SK-MEL-5 (cell line): ENCODE measurements around the gene FHOD3. TPM values are rescaled to one million over a fixed set of nuclear protein-coding genes. Genes with fewer than 3 reads are reported as not detected.

ENCODE experiments used
- DNase-seq: peaks from one replicate; pipeline ENCODE4 v3.0.0-alpha.2; 2016; ENCODE audit warnings: low read depth, low spot score
- in situ Hi-C: cut with HindIII; loops from 2 replicates; pipeline ENCODE4 v1.10.0; 2016; ENCODE audit warnings: low sequenced_read_pairs, high pct_unique_total_duplicates, low pct_unique_long_range_greater_than_20kb
- total RNA-seq: library from RNA; depleted of rRNA; stranded (reverse); fragments of >200 nt; shearing (Covaris generic); gene quantifications from 2 replicates; pipeline ENCODE4 v1.2.3, GENCODE V29; 2014

Gene FHOD3
- total RNA-seq, 1 experiment from 2014 or later: 2.4 TPM

DNA sequence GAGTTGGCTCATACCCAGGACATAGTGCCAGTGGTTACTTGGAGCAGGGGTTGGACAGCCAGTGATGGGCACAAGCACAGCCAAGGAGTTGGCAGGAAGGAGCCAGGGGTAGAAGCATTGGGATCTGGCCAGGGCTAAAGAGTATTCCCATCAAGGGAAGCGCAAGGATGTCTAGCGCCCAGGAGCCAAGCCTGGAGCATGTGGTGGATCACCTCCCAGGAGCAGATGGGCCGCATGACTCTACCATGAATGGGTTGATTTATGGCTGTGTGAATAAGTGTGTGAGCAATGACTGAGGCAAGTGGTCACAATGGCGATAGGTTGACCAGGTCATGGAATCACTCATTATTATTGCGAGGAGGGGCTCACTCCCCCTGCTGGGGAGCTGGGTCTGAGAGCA, 111.1 kb downstream of the FHOD3 start:
- DNase-seq: no peak
- in situ Hi-C loops: no loop called here

DNA sequence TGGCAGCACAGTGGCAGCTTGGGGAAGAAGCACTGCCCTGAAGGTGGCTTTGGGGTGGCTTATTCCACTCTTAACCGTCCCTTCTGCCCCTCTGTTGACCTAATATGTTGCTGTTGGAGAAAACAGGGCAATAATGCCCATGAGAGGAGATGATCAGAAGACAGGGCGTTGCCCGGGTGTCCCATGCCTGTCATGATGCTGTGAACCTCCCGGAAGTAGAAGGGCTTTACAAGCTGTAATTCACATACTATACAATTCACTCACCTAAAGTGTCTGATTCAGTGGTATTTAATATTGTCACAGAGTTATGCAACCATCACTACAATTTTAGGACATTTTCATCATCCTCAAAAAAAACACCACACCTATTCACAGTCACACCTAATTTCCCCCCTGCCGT, 112.3 kb downstream of the FHOD3 start:
- DNase-seq: no peak
- in situ Hi-C loops: no loop called here

DNA sequence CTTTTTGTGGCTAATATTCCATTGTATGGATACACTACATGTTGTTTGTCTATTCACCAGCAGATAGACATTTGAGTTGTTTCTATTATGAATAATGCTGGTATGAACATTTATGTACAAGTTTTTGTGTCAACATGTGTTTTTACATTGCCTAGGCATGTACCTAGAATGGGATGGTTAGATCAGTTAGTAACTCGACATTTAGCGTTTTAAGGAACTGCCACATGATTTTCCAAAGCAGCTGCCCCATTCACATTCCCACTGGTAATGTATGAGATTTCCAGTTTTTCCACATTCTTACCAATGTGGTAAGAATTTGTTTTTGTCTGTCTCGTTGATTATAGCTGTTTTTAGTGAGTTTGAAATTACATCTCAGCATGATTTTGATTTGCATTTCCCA, 112.8 kb downstream of the FHOD3 start:
- DNase-seq: no peak
- in situ Hi-C loops: no loop called here

DNA sequence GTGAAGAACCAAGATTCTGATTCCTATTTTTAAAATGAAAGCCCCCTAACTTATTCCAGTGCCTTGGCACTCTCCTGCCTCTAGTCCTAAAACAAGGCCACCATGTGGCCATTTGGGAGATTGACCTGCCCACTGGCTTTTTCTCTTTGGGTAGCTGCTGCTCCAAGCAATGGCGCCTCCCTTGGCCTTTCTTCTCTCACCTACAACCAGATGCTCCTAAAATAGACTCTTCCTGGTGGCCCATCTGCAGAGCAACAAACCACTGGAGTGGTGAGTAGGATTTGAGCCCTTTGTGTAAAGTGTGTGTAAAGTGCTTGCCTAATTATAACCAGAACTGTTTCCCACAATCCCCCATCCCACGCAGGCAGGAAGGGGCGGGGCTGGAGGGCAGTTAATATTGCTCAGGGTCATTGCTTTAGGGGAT, 114.2 kb downstream of the FHOD3 start:
- peak; percentile 79 for DNase-seq
- in situ Hi-C loops: no loop called here

DNA sequence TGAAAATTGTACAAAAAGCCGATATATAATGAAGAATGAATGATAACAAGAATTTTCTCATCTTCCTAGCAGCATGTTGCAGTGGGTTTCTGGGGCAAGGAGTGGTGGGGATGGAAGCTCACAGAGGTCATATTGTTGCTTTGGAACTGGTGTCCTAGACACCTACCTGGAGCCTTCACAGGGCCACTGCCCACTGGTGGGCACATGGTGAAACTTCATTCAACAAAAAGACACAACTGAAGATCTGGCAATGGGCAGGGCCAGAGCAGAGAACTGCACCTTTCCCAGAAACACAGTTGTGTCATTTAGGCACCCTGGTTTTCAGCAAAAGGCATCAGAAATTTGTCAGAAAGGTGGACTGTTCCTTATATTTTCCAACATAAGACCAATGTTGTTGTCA, 115.3 kb downstream of the FHOD3 start:
- in situ Hi-C loops: no loop called here
- peak; percentile 54 for DNase-seq

DNA sequence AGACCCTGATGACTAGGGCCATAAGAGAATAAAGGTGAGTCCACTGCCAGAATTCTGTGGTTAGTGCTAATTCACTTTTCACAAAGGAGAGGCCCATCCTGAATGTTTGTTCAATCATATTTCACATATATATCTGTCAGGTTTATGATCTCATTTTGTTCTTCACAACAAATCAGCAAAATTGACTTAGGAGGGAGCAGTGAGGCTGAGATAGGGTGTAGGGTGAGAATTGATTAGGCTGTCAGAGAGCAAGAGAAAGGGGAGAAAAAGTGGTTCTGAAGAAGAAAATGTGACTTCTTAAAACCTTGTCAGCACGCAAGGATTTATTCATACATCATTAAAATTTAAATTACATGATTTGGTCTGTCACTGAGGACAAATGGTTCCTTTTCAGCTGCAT, 117.7 kb downstream of the FHOD3 start:
- in situ Hi-C loops: no loop called here
- DNase-seq: no peak

DNA sequence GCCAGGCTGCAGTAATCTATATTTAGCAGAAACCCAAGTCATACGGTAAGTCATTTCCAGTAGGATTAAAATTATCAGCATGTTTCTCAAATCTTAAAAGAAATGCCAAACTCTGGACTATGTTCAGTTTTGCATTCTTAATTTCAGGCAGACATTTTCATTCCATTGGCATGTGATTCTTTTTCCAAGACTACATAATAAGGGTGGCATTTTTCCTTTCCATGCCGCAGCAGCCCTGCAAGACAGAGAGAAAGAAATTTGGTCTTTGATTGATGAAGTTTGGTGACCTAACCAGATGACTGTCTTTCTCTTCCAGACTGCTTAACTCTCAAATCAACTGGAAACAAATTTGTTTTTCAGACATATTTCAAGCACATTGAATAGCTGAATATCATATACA, 118.1 kb downstream of the FHOD3 start:
- DNase-seq: no peak
- in situ Hi-C loops: no loop called here

DNA sequence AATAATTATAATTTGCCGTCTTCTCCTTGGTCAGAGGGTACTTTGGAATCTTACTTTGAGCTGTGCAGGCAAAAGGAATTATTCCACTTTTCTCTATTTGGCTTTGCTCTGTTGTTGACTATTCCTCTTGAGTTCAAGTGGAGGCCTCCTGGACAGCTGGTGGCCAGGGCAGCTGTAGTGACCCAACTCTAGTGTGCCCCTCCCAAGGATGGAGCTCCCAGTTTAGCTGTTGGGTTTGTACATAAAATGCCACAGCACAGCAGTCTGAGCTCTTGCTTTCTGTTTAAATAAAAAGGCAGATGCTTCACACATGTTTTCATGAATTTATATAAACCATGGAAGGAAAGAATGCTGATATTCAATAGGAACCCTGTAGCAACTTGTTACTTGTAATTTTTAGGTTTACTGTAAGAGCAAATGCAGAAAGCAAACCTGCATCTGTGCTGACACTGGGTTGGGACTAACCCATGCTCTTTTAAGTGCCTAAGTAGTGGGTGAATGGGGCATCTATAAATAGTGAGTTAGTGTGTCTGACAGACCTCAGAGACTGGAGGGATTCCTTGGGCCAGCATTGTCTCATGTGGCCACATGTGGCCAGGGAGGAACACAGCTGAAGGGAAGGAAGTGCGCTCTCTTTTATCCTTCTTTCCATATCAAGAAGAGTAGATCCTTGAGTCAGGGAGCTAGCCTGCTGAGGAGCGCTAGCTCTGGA, 121.8 kb downstream of the FHOD3 start:
- in situ Hi-C loops: no loop called here
- no peak for DNase-seq

DNA sequence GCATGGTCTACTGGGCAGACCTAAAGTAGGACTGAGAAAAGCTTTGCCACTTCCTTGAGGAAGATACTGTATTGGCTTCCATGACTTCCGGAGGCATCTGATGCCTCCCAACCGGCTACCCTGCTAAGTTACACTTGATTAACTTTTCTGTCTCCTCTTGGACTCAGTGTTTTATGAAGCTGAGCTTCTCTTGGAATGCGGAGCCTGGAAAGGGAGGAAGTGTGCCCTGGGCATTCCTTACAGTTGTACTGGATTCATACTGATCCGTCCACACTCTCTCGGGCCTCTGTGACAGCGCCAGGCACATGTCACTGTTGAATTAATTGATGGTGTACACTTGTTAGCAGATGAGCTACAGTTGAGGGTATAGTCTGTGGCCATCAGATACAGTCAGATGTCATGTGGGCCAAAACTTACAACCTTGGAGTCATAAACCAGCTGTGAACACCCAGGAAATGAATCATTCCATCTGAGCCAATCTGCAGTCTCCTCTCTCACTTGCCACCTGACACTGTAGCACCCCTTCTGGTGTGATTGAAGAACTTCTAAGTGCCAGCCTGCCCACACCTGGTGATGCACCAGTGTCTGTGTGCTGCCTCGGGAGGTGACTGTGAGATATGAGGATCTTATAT, 122.5 kb downstream of the FHOD3 start:
- in situ Hi-C loops: no loop called here
- DNase-seq: peak; percentile 14

DNA sequence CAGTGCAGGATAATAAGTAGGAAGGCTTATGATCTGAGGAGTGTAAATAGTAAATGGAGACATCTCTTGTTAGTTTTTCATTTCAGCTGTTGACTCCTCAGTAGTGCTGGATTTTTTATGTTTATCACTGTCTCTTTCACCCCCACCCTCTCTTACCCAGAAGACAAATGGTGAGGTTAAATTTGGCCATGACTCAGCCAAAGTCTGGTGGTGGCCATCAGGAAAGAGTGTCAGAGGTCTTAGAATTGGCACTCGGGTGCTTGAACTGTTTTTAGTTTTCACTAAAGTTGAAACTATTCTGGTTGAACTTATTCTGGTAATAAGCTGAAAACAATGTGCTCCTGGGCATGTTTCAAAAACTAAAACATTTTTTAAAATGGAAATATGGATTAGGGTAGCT, 123.3 kb downstream of the FHOD3 start:
- DNase-seq: no peak
- in situ Hi-C loops: no loop called here

DNA sequence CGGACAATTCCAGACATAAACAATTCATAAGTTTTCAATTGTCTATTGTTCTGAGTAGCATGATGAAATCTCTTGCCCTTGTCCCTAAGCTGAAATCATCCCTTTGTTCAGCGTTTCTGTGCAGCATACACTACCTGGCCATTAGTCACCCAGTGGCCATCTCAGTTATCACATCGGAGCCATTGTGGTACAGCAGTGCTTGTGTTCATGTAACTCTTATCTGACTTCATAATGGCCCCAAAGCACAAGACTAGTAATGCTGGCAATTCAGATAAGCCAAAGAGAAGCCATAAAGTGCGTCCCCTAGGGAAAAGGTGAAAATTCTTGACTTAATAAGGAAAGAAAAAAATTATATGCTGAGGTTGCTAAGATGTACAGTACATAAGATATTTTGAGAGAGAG, 127.2 kb downstream of the FHOD3 start:
- in situ Hi-C loops: no loop called here
- peak; percentile 21 for DNase-seq

DNA sequence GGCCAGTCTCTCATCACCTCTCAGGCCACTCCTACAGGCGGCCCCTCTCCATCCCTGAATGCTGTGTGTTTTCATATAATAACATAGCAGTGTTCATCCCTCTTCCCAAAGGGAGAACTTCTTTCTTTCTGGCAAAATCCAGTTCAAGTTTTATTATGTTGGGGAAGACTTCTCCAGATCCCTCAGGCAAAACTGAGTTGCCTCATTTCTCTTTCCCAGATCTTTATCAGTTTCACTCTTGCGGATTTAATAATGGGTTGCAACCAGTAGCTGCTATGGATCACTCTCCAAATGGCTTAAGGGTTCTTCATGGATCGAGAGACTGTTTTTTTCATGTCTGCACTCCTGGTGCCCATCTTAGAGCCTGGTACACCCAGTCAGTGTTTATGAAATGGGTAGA, 129.9 kb downstream of the FHOD3 start:
- in situ Hi-C loops: no loop called here
- no peak for DNase-seq

DNA sequence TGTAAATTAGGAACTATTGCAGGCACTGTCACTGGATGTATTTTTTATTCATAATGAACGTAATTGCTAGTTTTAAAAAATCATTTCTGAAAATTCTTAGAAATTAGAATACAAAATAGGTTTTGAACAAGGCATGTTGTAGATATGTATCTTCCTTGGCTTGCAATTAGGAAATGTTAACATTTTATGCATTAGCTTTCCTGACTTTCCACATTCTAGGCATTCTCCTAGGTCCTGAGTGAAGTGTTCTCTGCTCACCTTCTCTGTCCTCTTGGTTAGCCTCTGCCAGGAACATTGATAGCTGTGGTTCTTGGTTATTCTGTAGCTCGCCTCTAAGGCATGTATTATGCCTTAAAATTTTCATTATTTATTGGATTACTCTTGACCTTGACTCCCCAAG, 130.3 kb downstream of the FHOD3 start:
- in situ Hi-C loops: no loop called here
- no peak for DNase-seq

DNA sequence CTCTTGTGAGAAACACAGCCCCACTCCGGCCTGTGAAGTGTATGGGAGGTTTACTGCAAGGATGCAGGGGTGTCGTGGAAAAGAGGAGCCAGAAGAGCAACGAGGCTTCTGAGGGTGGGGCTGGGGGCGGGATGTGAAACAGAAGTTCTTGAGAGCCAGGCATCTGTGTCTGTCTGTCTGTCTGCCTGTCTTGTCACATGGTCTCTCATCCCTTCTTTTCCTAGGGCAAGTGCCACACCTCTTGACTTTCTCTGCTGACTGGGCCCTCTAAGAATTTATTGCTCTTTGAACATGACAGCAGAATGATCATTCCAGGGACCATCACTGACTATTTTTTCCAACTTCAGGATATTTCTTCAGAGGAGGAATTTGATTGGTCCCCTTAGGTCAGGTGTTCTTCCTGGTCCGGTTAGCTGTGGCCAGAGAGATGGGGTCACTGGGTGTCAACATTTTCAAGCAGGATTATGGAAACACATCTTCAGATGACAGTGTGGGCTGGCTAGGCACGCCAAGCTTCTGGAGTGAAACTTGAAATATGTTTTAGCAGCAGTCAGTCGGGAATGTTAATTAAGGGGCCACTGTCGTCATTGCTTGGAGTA, 131.0 kb downstream of the FHOD3 start:
- in situ Hi-C loops: no loop called here
- no peak for DNase-seq

DNA sequence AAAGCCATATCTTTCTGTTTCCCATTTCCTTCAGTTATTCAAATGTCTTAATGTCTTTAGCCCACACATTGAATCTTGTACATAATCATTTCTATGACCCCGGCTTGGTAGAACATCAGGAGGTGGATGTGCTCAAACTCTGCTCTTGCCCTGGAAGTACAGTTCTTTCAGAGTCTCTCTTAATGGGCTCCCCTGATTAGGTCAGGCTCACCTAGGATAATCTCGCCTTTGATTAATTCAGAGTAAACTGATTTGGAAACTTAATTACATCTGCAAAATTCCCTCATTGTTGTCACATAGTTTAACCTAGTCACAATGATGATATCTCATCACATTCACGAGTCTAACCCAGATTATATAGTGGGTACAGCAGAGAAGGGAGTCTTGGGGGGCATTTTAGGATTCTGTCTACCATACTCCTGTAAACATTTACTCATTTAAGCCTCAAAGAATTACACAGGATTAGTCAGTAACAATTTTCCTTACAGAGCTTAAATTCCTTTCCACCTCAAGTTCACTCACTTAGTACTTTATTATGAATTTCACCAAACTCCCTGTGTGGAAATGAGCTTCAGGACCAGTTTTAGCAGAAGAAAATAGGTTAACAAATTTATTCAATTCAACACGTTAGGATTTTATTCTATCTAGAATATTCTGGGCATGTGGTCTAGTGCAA, 135.5 kb downstream of the FHOD3 start:
- no peak for DNase-seq
- in situ Hi-C loops: no loop called here

DNA sequence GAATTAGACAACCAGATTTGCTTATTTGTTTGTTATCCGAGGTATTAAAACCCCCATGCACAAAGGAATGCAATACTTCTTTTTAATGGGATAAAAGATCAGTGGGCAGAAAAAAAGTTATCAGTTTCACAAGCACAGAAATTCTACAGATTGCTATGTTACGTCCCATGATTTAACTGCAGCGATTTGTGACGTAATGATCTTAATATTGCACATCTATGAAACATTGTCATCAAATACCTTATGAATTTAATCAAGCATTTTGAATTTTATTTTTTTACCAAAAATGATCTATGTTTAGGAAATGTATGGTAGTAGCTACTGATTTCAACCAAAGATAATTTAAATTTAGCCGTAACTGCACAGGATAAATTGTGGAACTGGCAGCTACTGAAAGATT, 138.9 kb downstream of the FHOD3 start:
- in situ Hi-C loops: no loop called here

DNA sequence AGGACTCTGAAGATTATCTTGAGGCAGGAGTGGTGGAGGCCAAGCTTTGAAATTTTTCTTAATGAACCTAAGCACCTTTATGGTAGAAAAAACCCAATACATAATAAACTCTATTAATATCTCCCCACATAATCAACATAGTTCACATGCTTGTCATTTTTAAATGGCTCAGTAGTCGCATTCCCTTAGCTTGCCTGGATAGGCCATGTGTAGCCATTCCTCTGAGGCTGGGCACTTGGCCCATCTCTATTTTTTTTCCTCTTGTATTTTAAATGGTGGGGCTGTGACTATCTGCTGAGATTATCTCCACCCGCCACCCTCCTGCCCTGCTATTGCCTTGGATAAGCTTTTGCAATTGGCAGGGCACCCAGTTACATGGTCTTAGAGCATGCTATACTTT, 143.1 kb downstream of the FHOD3 start:
- in situ Hi-C loops: no loop called here
- DNase-seq: no peak

More for the DNA sequence above, 138.9 kb downstream of the FHOD3 start:
- DNase-seq: no peak

DNA sequence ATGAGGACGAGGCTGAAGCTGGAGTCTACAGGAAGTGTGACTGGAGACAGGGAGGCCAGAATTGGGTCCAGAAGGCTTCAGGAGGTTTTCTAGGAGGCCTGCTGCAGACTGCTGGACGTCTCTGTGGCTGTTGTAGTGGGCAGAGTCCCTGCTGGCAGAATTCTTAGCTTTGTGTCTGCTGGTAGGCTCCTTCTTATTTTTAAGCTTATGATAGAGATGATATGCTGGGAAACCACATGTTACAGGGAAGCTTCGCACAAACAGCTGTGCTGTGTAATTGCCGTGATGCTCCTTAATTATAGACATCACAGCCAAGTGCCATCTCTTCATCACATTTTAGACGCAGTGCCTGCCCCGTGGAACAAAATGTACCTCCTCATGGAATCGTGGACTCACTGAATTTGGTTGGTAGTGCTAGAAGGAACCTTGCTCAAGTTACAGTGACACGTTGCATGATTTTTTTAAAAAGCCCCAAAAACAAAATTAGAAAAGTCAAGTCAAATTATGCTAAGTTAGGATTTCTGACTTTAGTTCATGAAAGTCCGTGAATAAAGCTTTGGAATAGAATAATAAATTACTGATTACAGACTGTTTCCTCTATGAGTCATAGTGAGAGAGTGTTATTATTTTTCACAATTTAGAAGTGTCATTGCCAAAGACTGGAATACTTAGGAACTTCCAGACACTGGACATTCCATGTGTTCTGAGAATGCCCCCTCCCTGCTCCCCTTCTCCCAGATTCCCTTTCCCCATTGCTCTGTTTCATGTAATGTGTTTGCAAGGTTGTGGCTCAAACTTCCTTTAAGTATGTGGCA, 144.1 kb downstream of the FHOD3 start:
- in situ Hi-C loops: no loop called here
- DNase-seq: no peak
